Activated T-helper 2 cell treated with anti-CD3 and anti-CD28 coated beads, Interferon-gamma antibody, Interleukin-2, Interleukin-4, amounts not matched to agents 10 μg/mL and 5 μg/mL and 100 μg/mL, durations not matched to agents 14 hours and 24 hours and 36 hours (primary cell): ENCODE data around the gene PKNOX1. TPM values are rescaled to one million over a fixed set of nuclear protein-coding genes. Genes with fewer than 3 reads are reported as not detected.
"Not testable (repeated sequence)": the region's sequence is repeated elsewhere in the genome, so short reads cannot be mapped to it uniquely, and the experiment has no call there.

Experiments used
- DNase-seq: peaks from one replicate; pipeline ENCODE4 v3.0.0; 2021; ENCODE audit warnings: low spot score
- H3K27ac Mint-ChIP-seq: one replicate; pipeline ENCODE4 v1.8.0; 2021; ENCODE audit warnings: mixed read lengths
- H3K27me3 Mint-ChIP-seq: one replicate; pipeline ENCODE4 v1.8.0; 2021; ENCODE audit warnings: low read depth, mixed read lengths
- H3K36me3 Mint-ChIP-seq: one replicate; pipeline ENCODE4 v1.8.0; 2021; ENCODE audit warnings: low read depth, mixed read lengths
- H3K4me1 Mint-ChIP-seq: one replicate; pipeline ENCODE4 v1.8.0; 2021; ENCODE audit warnings: low read depth, mixed read lengths
- H3K4me3 Mint-ChIP-seq: one replicate; pipeline ENCODE4 v1.8.0; 2021; ENCODE audit warnings: low read depth, mild to moderate bottlenecking, moderate library complexity, mixed read lengths
- H3K9me3 Mint-ChIP-seq: one replicate; pipeline ENCODE4 v1.8.0; 2021; ENCODE audit warnings: mixed read lengths
- intact Hi-C: fragments of 100-400 bp; cut with micrococcal nuclease; formaldehyde crosslinking; loops from one replicate; pipeline ENCODE4 v1.15.1; 2023
- total RNA-seq: library from RNA; stranded (reverse); gene quantifications from 2 replicates; pipeline ENCODE4 v1.2.3, GENCODE V29; 2022

Gene PKNOX1
- total RNA-seq, 1 donor from 2014 or later: 25.6 TPM

GRCh38 chr21:42964546-42965210 lies 9.7 kb upstream of the PKNOX1 start:
- DNase-seq: no peak
- Mint-ChIP-seq H3K9me3 (no peaks in the 10 kb centered on the region), H3K4me3 (no peak overlapping the region), H3K4me1 (no peaks in the 10 kb centered on the region), H3K27me3 (peaks cover 2% of the 10 kb centered on the region), H3K27ac (no peak overlapping the region), H3K36me3 (no peaks in the 10 kb centered on the region)
- intact Hi-C loops: no loop called here

GRCh38 chr21:42965211-42965560 lies 9.2 kb upstream of the PKNOX1 start:
- intact Hi-C loops: no loop called here
- peaks cover 2% of the 10 kb centered on the region for H3K27me3 Mint-ChIP-seq
- H3K36me3 Mint-ChIP-seq: no peaks in the 10 kb centered on the region
- H3K4me3 Mint-ChIP-seq: no peak overlapping the region
- H3K9me3 Mint-ChIP-seq: no peaks in the 10 kb centered on the region
- no peak overlapping the region for H3K27ac Mint-ChIP-seq
- no peaks in the 10 kb centered on the region for H3K4me1 Mint-ChIP-seq
- no peak for DNase-seq

GRCh38 chr21:42967616-42968015 lies 6.7 kb upstream of the PKNOX1 start:
- H3K4me3 Mint-ChIP-seq, H3K4me1 Mint-ChIP-seq, H3K27me3 Mint-ChIP-seq, H3K27ac Mint-ChIP-seq, H3K36me3 Mint-ChIP-seq, DNase-seq, H3K9me3 Mint-ChIP-seq, intact Hi-C loops: not testable (repeated sequence)

DNA sequence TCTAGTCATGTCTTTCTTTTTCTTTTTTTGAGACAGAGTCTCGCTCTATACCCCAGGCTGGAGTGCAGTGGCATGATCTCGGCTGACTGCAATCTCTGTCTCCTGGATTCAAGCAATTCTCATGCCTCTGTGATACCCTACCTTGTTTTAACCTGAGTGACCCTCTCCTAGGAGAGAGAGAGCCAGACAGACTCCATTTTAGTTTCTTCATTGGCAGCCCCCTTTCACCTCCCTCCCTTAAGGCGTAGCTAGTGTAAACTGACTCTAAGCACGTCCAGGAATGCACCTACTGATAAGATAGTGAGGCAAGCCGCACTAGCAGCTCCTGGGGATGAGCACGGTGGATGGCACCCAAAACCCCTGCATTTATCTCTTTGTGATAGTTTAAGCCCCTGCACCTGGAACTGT lies 5.2 kb upstream of the PKNOX1 start:
- H3K9me3 Mint-ChIP-seq: no peaks in the 10 kb centered on the region
- DNase-seq: no peak
- H3K36me3 Mint-ChIP-seq: no peaks in the 10 kb centered on the region
- no peaks in the 10 kb centered on the region for H3K27me3 Mint-ChIP-seq
- no peak overlapping the region for H3K27ac Mint-ChIP-seq
- H3K4me3 Mint-ChIP-seq: no peak overlapping the region
- H3K4me1 Mint-ChIP-seq: peaks cover 2% of the 10 kb centered on the region
- intact Hi-C loops: no loop called here

GRCh38 chr21:42970946-42971653 lies 3.3 kb upstream of the PKNOX1 start:
- H3K36me3 Mint-ChIP-seq: no peaks in the 10 kb centered on the region
- DNase-seq: no peak
- H3K27ac Mint-ChIP-seq: no peak overlapping the region
- no peaks in the 10 kb centered on the region for H3K9me3 Mint-ChIP-seq
- H3K27me3 Mint-ChIP-seq: no peaks in the 10 kb centered on the region
- peaks cover 4% of the 10 kb centered on the region for H3K4me1 Mint-ChIP-seq
- no peak overlapping the region for H3K4me3 Mint-ChIP-seq
- intact Hi-C loops: loop anchor here (10.0 kb wide), 1 partner anchor 684 kb away; the partner anchor contains the start of genes HSF2BP and RRP1B

DNA sequence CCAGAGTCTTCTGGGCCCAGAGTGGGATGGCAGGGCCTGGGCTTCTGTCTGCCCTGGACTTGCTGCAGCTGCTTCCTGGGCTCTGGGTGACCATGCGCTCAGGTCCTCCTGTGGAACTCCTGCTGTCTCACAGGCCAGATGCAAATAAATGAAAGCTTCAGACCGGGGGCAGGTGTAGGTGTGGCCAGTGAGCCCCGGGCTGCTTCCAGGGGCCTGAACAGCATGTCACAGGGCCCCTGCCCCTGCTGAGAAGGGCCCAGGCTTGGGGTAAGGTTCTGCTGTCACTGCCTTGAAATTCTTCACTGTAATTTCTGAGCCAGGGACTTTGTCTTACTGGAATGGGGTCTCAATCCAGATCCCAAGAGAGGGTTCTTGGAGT lies 2.5 kb upstream of the PKNOX1 start:
- no peak overlapping the region for H3K4me3 Mint-ChIP-seq
- intact Hi-C loops: loop anchor here (10.0 kb wide), 1 partner anchor 683 kb away; the partner anchor contains the start of genes HSF2BP and RRP1B
- H3K4me1 Mint-ChIP-seq: peaks cover 12% of the 10 kb centered on the region
- DNase-seq: no peak
- H3K9me3 Mint-ChIP-seq: no peaks in the 10 kb centered on the region
- no peak overlapping the region for H3K27ac Mint-ChIP-seq
- no peaks in the 10 kb centered on the region for H3K27me3 Mint-ChIP-seq
- H3K36me3 Mint-ChIP-seq: peaks cover 7% of the 10 kb centered on the region

DNA sequence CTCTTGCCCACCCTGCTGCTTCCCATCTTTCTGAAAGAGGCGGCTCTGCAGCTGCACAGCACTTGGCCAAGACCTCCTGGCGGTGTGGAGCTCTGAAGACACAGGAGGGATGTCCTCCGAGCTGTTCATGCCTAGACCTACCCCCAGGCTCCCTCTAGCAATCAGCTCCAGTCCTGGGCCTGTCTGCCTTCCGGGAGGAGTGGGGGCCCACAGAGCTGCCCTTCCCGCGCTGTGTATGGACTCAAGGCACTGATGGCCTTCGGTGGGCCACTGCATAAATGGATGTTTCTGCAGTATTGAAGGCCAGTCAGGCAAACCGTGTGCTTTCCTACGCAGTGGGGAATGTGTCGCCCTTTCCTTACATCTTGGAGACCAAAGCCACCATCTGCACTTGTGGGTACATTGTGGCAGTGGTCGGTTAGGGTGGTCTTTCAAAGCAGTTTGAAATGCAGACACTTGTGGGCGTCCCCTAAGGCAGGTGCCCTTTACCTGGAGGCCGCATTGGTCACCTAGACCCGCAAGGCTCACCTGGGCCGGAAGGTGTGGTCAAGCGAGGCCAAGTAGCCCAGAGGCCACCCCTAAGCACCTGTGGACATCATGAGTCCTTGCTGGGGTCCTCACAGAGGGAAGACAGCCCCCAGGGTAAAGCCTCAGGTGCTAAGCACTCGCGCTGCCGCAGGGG lies 912 bp upstream of the PKNOX1 start:
- Mint-ChIP-seq H3K4me3 (peak overlapping the region; percentile 58), H3K36me3 (peaks cover 18% of the 10 kb centered on the region), H3K27ac (peak overlapping the region; percentile 78), H3K4me1 (peaks cover 22% of the 10 kb centered on the region), H3K27me3 (no peaks in the 10 kb centered on the region), H3K9me3 (no peaks in the 10 kb centered on the region)
- DNase-seq: no peak
- intact Hi-C loops: loop anchor here (10.0 kb wide), 1 partner anchor 681 kb away; the partner anchor contains the start of genes HSF2BP and RRP1B

DNA sequence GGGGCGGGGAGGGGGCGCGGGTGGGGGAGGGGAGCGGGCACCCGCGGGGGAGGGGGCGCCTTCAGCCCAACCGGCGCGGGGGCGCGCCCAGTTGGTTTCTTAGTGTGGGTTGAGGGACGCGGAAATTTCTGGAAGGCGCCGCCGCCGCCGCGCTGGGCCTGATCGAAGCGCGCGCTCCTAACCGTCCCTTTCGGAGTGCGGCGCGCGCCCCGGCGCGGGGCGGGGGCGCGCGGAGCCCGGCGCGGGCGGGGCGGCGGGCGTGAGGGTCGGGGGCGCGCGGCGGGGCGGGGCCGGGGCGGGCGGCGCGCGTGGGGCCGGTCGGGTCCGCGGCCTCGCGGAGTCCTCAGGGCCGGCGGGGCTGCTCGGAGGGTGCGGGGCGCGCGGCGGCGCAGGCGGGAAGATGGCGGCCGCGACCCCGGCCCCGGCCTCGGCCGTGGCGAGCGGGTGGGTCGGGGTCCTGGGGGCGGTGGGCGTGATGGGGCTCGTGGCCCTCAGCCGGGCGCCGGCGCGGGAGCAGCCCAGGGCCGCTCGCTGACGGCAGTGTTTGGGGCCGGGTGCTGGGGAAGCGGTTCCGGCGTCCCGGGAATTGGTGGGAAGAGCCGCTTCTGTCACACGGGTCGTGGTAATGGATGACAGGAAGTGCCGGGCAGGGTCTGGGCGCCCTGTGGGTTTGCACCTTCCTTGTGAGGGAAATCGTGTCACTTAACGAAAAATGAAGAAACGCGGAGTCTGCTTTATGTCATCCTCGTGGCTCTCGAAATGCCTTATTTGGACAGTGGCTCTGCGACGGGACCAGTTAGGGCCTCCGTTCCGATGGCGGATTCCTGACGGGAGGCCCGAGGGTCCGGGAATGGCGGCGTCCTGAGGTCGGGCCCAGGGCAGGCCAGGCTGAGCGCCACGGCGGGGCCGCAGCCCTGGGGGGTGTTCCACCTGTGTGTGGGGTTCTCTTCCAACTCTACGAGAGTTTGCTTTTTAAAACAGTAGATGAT lies 764 bp downstream of the PKNOX1 start:
- intact Hi-C loops: loop anchor here (1.0 to 10.0 kb wide), 2 partner anchors 96 to 680 kb away; partner anchors contain the start of genes HSF2BP, RRP1B and WDR4
- H3K27me3 Mint-ChIP-seq: no peaks in the 10 kb centered on the region
- peak overlapping the region; percentile 87 for H3K4me3 Mint-ChIP-seq

DNA sequence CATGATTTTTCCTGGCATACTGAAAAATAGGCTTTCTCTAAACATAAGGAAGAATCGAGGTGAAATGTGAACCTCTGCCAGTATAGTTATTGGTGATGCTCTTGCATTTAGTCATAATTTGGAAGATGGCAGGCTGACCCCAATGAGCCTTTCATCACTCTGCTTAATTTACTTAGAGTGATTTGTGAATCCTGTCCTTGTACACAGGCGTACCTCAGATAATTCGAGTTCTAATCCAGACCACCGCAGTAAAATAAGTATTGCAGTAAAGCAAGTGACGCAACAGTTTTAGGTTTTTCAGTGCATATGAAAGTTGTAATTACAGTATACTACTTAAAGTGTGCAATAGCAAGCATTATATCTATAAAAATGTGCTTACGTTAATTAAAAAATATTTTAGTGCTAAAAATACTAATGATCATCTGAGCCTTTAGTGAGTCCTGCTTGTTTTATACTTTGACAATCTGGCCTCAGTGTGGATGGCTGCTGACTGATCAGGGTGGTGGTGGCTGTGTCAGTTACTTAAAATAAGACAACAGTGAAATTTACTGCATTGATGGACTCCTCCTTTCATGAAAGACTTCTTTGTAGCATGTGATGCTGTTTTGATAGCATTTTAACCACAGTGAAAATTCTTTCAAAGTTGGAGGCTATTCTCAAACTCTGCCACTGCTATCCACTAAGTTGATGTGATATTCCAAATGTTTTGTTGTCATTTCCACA lies 1.7 kb downstream of the PKNOX1 start:
- peak overlapping the region; percentile 90 for H3K27ac Mint-ChIP-seq
- peaks cover 25% of the 10 kb centered on the region for H3K36me3 Mint-ChIP-seq
- no peaks in the 10 kb centered on the region for H3K27me3 Mint-ChIP-seq
- no peak for DNase-seq
- peak overlapping the region; percentile 87 for H3K4me3 Mint-ChIP-seq
- no peaks in the 10 kb centered on the region for H3K9me3 Mint-ChIP-seq
- peaks cover 29% of the 10 kb centered on the region for H3K4me1 Mint-ChIP-seq
- intact Hi-C loops: loop anchor here (10.0 kb wide), 1 partner anchor 679 kb away; the partner anchor contains the start of genes HSF2BP and RRP1B

More for the DNA sequence above, 764 bp downstream of the PKNOX1 start:
- H3K9me3 Mint-ChIP-seq: no peaks in the 10 kb centered on the region
- H3K27ac Mint-ChIP-seq: peak overlapping the region; percentile 90
- peaks cover 25% of the 10 kb centered on the region for H3K36me3 Mint-ChIP-seq
- peaks cover 25% of the 10 kb centered on the region for H3K4me1 Mint-ChIP-seq
- DNase-seq: peak; percentile 40

- peaks cover 25% of the 10 kb centered on the region for H3K36me3 Mint-ChIP-seq
- DNase-seq: no peak
- H3K9me3 Mint-ChIP-seq: no peaks in the 10 kb centered on the region
- no peaks in the 10 kb centered on the region for H3K27me3 Mint-ChIP-seq
- intact Hi-C loops: no loop called here
- no peak overlapping the region for H3K4me3 Mint-ChIP-seq
- no peak overlapping the region for H3K27ac Mint-ChIP-seq
- H3K4me1 Mint-ChIP-seq: peaks cover 33% of the 10 kb centered on the region
Measured at GRCh38 chr21:42980312-42981213, 6.2 kb downstream of the PKNOX1 start.

- H3K4me3 Mint-ChIP-seq: no peak overlapping the region
- H3K4me1 Mint-ChIP-seq: peaks cover 32% of the 10 kb centered on the region
- H3K36me3 Mint-ChIP-seq: peaks cover 25% of the 10 kb centered on the region
- intact Hi-C loops: no loop called here
- no peaks in the 10 kb centered on the region for H3K27me3 Mint-ChIP-seq
- no peak for DNase-seq
- no peaks in the 10 kb centered on the region for H3K9me3 Mint-ChIP-seq
- H3K27ac Mint-ChIP-seq: no peak overlapping the region
Measured at GRCh38 chr21:42981214-42981523, 6.8 kb downstream of the PKNOX1 start.
